ENCODE results near the gene ADCY5.

The ADCY5 gene

DNA sequence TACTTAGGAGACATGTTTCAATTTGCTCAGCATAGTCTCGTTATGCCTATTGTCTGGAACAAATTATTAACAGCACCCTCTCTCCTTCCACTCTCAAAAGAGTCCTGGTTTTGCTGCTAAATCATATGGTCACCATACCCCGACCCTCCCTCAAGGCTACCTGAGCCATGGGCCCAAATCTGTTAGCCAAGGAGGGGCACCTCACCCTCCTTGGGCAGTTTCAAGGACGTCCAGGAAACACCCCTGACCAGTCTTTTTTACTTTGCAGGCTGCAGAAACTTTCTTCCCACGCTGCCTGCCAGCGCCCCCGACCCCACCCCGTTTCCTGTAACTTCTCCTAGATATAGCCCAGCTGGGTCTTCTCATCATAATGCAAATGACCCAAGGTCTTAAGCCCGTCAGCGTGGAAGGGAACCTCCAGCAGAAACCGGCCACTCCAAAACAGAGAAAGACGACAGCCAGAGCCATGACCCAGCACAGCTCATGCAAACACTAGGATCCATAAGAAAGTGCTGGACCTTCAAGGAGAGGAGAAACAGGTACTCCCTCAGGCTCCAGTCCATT, 62.3 kb downstream of the ADCY5 start:
- DNase-seq (ENCODE audit: low spot score in 2 of 2) (no peak), ATAC-seq (ENCODE audit: low read depth) (no peak)
- no peaks in the 10 kb centered on the region for H3K36me3 Mint-ChIP-seq
- H3K27me3 Mint-ChIP-seq = peaks cover 38% of the 10 kb centered on the region
- no peaks in the 10 kb centered on the region for H3K9me3 Mint-ChIP-seq
- no peak overlapping the region for H3K4me3 Mint-ChIP-seq
- H3K27ac Mint-ChIP-seq = no peak overlapping the region
- H3K4me1 Mint-ChIP-seq = no peaks in the 10 kb centered on the region

DNA sequence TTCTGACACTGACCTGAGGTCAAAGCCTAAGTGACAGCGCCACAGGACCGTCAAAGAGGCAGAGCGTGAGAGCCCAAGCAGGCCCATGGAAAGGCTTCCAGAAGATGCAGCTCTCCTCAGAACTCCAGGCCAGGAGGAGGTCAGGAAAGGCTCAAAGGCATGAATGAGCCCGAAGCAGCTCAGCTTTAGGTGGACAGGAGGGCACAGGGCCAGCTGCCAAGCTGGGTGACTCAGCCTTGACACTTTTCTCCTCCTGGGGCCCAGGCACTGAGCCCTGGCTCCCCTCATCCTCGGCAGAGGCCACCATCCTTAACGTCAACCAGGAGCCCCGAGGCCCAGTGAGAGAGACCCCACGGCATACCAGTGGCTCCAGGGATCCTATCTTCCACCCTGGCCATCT, 62.9 kb downstream of the ADCY5 start:
- Mint-ChIP-seq H3K27ac (no peak overlapping the region), H3K4me1 (no peaks in the 10 kb centered on the region), H3K36me3 (no peaks in the 10 kb centered on the region), H3K9me3 (no peaks in the 10 kb centered on the region), H3K4me3 (no peak overlapping the region), H3K27me3 (peaks cover 38% of the 10 kb centered on the region)
- DNase-seq (ENCODE audit: low spot score in 2 of 2) (no peak), ATAC-seq (ENCODE audit: low read depth) (no peak)

DNA sequence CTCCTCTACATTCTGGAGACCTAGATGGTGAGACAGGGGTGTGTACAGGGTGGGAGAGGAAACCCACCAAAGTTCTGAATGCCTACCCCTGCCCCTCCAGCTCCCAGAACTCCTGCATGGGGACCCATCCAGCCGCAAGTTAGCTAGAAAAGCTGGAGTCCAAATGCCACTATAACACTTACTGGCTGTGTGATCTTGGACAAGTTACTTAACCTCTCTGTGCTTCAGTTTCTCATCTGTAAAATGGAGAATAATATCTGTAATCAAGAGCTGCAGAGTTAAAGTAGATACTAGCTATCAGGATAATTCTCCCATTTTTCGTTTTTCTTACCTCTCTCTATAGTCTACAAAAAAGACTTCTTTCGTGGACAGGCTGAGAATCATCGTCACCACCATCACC, 63.4 kb downstream of the ADCY5 start:
- DNase-seq (ENCODE audit: low spot score in 2 of 2) (no peak), ATAC-seq (ENCODE audit: low read depth) (no peak)
- Mint-ChIP-seq H3K9me3 (no peaks in the 10 kb centered on the region), H3K27ac (no peak overlapping the region), H3K36me3 (no peaks in the 10 kb centered on the region), H3K27me3 (peaks cover 38% of the 10 kb centered on the region), H3K4me3 (no peak overlapping the region), H3K4me1 (no peaks in the 10 kb centered on the region)

DNA sequence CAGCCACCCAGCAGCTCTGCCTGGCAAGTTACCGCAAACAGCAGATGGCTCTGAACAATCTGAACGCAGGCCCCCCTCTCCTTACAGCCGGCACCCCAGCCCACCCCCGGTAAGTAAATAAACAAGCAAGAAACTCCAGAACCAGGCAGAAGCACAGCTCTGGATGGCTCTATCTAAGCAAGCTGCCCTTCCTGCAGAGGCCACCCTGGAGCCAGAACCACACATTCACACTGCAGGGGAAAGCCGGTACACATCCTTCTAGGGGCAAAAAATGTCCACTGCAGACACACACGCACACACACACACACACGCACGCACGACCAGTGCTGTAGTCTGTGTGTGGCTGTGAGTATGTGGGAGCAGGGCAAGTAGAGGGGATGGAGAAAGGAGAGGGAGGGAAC, 63.9 kb downstream of the ADCY5 start:
- DNase-seq (ENCODE audit: low spot score in 2 of 2) = no peak
- Mint-ChIP-seq H3K27me3 (peaks cover 38% of the 10 kb centered on the region), H3K4me3 (no peak overlapping the region), H3K9me3 (no peaks in the 10 kb centered on the region), H3K36me3 (no peaks in the 10 kb centered on the region), H3K4me1 (no peaks in the 10 kb centered on the region), H3K27ac (no peak overlapping the region)
- no peak for ATAC-seq (ENCODE audit: low read depth)

DNA sequence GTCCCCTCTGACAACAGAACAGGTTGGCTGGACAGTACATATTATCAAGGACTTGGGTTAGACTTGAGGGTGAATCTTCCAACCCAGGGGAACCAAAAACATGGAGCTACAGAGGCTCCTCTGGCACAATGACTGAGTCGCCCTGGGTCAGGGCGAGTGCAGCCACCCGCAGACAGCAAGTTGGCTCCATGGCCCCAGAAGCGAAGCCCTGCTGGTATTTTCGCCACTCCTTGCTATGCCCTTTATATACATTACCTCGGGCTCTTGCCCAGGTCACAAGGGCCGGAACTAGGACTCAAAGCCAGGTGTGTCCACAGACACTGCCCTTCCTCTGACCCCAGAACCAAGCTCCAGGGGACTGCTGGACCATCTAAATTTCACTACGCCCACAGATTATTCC, 64.6 kb downstream of the ADCY5 start:
- H3K27ac Mint-ChIP-seq = no peak overlapping the region
- no peak for DNase-seq (ENCODE audit: low spot score in 2 of 2)
- no peaks in the 10 kb centered on the region for H3K9me3 Mint-ChIP-seq
- no peaks in the 10 kb centered on the region for H3K4me1 Mint-ChIP-seq
- peaks cover 38% of the 10 kb centered on the region for H3K27me3 Mint-ChIP-seq
- no peaks in the 10 kb centered on the region for H3K36me3 Mint-ChIP-seq
- no peak overlapping the region for H3K4me3 Mint-ChIP-seq
- no peak for ATAC-seq (ENCODE audit: low read depth)

DNA sequence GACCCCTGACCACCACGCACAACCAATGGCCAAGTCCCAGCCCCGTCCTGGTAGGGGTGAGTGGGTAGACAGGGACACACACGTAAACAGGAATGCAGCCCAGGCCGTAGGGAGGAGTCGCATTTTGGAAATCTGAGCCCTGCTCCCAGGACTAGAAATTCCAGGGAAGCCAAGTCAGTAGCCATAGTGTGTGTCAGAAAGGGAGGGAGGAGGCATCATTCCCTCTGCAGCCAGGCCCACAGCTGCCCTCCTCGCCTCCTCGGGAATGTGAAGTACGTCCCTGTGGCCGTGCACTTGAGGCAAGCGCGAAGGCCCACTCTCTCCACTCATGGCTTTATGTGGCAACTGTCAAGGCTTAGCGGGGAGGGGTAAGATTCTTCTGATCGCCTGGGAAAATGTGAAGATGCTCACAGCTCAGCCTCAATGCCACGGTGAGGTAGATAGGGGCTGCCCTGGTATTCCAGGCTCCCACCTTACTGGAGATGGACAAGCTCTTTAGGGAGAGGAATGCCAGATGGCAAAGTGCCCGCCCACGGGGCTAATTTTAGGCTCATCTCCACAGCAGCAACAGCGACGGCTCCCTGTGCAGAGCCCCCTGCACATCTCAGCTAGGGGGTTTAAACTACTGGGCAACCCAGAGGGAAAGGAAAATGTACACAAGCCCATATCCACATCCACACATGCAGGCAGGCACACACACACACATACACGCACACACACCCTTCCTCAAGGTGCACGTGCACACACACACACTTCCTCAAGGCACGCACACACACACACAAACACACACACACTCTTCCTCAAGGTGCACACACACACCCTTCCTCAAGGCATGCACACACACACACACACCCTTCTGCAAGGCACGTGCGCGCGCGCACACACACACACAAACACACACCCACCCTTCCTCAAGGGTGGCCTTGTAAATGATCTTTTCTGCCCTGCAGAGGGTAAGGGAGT, 65.5 kb downstream of the ADCY5 start:
- ATAC-seq (ENCODE audit: low read depth) (no peak), DNase-seq (ENCODE audit: low spot score in 2 of 2) (no peak)
- no peaks in the 10 kb centered on the region for H3K36me3 Mint-ChIP-seq
- no peaks in the 10 kb centered on the region for H3K4me1 Mint-ChIP-seq
- H3K4me3 Mint-ChIP-seq = no peak overlapping the region
- peaks cover 31% of the 10 kb centered on the region for H3K27me3 Mint-ChIP-seq
- H3K9me3 Mint-ChIP-seq = no peaks in the 10 kb centered on the region
- H3K27ac Mint-ChIP-seq = no peak overlapping the region

DNA sequence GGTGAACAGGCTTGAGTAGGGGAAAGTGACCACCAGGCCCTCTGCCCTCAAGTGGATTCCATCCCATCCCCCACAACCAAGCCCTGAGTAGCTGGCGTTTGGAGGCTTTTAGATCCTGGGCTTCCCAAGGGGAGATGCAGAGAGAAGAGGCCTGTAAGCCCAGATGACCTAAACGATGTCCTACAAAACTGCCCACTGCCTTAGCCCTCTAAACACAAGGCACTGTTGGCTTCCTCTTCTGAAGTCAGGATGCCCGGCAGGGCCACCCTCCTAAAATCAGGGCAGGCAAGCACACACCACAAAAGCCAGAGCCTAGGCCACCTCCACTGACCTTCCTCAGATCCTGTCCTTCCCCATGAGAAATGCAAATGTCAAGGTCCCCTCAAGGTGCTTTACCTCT, 68.6 kb downstream of the ADCY5 start:
- Mint-ChIP-seq H3K9me3 (no peaks in the 10 kb centered on the region), H3K27me3 (peaks cover 17% of the 10 kb centered on the region), H3K4me1 (no peaks in the 10 kb centered on the region), H3K27ac (no peak overlapping the region), H3K4me3 (no peak overlapping the region), H3K36me3 (no peaks in the 10 kb centered on the region)
- no peak for ATAC-seq (ENCODE audit: low read depth)
- no peak for DNase-seq (ENCODE audit: low spot score in 2 of 2)

DNA sequence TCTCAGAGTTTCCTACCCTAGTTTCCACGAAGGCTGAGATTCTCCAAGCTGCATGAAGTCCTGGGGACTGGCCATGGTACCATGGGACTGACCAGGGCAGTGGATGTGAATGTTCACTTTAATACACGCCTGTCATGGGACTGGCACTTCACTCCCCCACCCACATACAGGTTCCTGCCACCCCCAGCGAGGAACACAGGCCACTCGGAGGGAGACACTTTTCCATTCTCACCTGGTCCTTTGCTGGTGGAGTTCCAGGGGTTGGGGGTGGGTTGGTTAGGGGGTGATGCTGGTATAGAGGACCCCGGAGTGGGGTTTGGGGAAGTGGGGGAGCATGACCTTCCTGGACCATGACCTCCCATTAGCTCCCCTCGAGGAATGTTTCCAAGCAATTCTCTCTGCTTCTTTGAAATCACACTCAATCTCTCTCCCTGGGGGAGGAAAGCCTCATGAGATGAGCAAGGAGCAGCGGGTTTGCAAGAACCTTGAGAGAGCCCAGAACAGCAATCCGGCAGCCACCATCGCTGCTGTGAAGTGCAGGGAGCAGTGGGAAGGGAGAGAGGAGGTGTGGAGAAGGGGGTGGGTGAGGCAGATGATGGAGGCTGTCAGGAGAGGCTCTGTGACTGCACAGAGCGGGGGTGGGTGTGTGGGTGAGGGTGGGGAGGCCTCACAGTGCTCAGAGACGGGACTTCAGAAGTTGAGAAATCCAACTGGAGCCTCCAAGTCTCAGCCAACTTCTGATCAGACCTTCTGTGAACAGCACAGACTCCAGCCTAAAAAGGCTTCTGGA, 69.7 kb downstream of the ADCY5 start:
- DNase-seq (ENCODE audit: low spot score in 2 of 2) (no peak), ATAC-seq (ENCODE audit: low read depth) (no peak)
- Mint-ChIP-seq H3K9me3 (no peaks in the 10 kb centered on the region), H3K4me3 (no peak overlapping the region), H3K27me3 (peaks cover 11% of the 10 kb centered on the region), H3K27ac (no peak overlapping the region), H3K4me1 (no peaks in the 10 kb centered on the region), H3K36me3 (no peaks in the 10 kb centered on the region)

DNA sequence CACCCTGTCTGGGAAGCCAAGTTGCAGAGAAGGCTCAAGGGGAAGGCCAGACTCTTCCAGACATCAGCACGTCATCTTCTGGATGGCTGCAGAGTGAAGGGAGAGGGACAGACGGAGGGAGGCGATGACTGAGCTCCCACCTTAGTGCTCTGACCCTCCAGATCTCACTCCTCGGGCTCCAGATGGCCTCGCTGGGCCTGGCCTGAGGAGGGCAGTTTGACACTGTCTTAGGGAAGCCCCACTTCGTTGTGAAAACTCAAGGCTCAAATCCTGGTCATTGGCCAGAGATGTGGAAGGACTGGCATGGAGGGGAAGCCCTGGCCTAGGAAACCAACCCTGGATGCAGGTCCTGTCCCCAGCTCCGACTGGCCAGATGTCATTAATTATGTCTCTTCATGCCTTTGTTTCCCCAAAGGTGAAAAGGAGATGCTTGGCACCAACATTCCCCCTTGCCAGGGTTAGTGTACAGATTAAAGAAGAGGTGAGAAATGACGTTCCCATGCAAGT, 70.4 kb downstream of the ADCY5 start:
- ATAC-seq (ENCODE audit: low read depth) = no peak
- Mint-ChIP-seq H3K9me3 (no peaks in the 10 kb centered on the region), H3K36me3 (no peaks in the 10 kb centered on the region), H3K4me3 (no peak overlapping the region), H3K27ac (no peak overlapping the region), H3K4me1 (no peaks in the 10 kb centered on the region), H3K27me3 (peaks cover 8% of the 10 kb centered on the region)
- DNase-seq (ENCODE audit: low spot score in 2 of 2) = no peak

DNA sequence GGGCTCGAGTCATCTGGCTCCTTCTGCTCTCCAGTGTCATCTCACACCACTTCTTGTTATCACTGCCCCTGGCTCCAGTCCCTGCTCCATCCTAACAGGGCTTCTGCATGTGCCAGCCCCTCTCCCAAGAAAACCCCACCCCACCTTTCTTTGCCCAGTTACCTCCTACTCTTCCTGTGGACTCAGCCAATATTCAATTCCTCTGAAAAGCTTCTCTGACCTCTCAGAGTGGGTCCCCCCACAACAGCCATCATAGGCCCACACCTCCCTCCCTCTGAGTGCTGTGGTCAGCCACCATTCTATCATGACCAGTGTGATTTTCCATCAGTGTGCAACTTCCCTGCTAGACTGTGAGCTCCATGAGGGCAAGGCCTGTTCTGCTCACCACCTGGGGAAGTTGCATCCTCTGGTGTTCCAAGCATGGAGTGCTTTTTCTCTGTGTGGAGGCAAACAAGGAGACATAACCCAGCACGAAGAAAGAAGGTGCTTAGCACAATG, 71.6 kb downstream of the ADCY5 start:
- no peak overlapping the region for H3K4me3 Mint-ChIP-seq

DNA sequence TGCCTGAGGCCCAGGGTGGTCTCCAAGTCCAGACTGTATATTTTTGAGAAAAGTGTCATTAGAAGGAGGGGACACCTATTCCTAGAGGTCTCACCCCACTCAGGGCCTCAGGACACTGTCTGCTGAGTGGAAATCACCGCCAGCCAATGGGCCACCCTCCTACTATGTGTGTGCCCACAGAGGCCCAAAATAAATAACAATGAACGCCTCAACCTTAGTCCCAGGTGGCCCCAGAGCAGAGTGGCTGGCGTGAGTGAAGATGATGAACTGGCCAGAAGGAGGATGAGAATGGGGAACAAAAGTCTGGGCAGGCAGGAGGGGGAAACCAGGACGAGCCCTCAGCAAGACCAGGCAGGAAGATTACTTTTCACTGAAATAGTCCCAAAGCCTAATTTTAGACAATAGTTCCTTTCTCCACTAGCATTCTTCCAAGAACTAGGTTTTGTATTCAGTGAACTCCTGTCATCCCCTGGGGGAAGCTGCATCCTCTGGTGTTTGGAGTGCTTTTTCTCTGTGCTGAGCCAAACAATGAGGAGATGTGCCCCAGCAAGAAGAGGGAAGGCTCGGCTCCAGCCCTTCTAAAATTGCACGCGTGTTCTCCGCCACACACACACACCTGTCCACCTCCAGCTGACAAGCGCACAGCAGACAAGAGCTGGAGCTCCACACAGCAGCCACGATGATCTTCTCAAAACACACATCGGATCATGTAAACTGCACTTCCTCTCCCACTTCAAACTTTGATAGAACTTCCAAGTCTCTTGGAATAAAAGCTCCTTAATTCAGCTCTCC, 72.2 kb downstream of the ADCY5 start:
- H3K27ac Mint-ChIP-seq = no peak overlapping the region

More for the DNA sequence above, 71.6 kb downstream of the ADCY5 start:
- no peak for DNase-seq (ENCODE audit: low spot score in 2 of 2)
- no peak for ATAC-seq (ENCODE audit: low read depth)
- Mint-ChIP-seq H3K27me3 (peaks cover 8% of the 10 kb centered on the region), H3K9me3 (no peaks in the 10 kb centered on the region), H3K4me1 (no peaks in the 10 kb centered on the region), H3K36me3 (no peaks in the 10 kb centered on the region), H3K27ac (no peak overlapping the region)

DNA sequence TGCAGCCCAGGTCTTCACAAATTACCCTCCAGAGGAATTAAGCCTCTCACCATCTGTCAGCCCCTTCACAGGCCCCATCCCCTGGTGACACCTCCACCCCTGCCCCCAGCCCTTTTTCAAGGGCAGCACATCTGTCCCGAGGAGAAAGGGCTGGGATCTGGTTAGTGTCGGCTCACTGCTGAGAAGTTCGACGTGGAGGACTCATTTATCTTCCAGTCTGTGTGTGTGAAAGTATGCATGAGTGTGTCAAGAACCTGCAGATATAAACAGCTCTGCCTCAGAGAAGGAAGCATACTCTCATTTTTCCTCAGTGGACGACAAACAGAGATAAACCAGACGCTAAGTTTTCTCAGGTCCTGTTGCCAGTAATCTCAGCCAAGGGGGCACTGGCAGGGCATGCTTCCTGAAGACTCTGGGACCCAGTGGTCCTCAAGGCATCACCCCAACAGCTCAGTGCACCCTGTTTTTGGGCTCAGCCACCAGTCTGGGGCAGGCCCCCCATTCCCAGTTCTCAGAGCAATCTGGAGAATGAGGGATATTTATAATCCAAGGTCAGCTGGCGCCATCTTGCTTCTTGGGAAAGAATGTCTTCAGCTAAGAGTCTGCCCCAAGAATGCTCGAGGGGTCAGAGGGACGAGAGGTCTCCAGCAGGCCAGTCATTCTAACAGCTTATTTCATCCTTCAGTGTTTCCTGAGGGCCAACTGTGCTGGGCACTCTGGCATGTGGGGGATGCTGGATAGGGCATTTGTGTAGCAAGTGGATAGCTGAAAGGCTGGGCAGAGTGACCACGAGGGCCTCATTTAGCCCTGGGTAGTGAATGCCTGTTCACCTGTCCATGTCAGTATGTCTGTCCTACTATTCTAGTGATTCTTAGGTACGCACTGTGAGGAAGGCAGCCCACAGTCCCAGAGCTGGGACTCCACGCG, 73.6 kb downstream of the ADCY5 start:
- no peak for ATAC-seq (ENCODE audit: low read depth)
- peaks cover 10% of the 10 kb centered on the region for H3K27me3 Mint-ChIP-seq
- no peaks in the 10 kb centered on the region for H3K36me3 Mint-ChIP-seq
- no peaks in the 10 kb centered on the region for H3K4me1 Mint-ChIP-seq
- no peak for DNase-seq (ENCODE audit: low spot score in 2 of 2)
- no peak overlapping the region for H3K27ac Mint-ChIP-seq
- H3K4me3 Mint-ChIP-seq = no peak overlapping the region
- H3K9me3 Mint-ChIP-seq = no peaks in the 10 kb centered on the region

More for the DNA sequence above, 72.2 kb downstream of the ADCY5 start:
- DNase-seq (ENCODE audit: low spot score in 2 of 2) (no peak), ATAC-seq (ENCODE audit: low read depth) (no peak)
- Mint-ChIP-seq H3K9me3 (no peaks in the 10 kb centered on the region), H3K4me1 (no peaks in the 10 kb centered on the region), H3K36me3 (no peaks in the 10 kb centered on the region), H3K4me3 (no peak overlapping the region), H3K27me3 (peaks cover 8% of the 10 kb centered on the region)
